Activated CD4-positive, alpha-beta T cell treated with anti-CD3 and anti-CD28 coated beads, Interleukin-10, Interleukin-2, amounts not matched to agents 100 ng/mL and 50 ng/mL, durations not matched to agents 16 hours and 8 hours (primary cell): ENCODE results near the gene PKDREJ.
"Not testable (repeated sequence)": the region's sequence is repeated elsewhere in the genome, so short reads cannot be mapped to it uniquely, and the experiment has no call there.

Experiments used
- DNase-seq: peaks from one replicate; pipeline ENCODE4 v3.0.0-alpha.2; 2020

PKDREJ gene, protein sequence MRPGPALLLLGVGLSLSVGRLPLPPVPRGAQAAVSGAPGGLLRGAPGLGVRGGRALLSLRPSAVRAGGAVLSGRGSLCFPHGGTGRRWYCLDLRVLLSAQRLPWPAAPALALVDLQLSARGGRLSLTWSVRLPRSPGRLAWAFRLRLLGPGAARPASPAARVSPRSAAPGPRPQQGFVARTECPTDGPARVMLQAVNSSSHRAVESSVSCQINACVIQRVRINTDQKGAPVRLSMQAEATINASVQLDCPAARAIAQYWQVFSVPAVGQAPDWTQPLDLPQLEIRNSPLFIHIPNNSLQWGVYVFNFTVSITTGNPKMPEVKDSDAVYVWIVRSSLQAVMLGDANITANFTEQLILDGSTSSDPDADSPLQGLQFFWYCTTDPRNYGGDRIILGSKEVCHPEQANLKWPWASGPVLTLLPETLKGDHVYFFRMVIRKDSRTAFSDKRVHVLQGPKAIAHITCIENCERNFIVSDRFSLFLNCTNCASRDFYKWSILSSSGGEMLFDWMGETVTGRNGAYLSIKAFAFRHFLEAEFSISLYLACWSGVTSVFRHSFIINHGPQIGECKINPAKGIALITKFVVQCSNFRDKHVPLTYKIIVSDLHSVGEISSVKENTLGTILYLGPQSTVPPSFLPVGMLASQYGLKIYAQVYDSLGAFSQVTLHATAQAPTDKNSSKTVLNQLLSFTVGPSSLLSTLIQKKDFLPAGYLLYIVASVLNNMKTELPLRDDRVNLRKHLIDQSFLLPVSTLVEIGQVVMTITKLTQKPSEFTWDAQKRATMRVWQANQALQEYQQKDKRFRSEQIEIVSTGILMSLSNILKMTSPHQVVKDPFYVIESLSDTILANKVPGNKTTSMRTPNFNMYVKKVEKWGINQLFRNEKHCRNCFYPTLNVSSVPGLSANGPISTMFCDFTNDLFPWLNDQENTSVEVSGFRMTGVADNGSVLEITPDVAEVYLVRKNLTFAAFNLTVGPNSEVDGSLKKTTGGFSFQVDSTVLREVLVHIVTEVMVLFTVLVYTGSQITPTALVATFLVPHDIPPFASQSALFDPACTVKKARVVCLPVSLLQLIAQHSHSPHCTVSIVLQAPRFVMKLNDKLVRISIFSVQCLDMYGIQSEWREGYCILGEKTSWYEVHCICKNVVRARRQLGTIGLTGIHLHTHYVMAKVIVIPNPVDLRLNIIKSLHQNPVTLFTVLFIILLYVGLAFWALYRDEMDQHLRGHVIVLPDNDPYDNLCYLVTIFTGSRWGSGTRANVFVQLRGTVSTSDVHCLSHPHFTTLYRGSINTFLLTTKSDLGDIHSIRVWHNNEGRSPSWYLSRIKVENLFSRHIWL (N-terminal part only)

DNA sequence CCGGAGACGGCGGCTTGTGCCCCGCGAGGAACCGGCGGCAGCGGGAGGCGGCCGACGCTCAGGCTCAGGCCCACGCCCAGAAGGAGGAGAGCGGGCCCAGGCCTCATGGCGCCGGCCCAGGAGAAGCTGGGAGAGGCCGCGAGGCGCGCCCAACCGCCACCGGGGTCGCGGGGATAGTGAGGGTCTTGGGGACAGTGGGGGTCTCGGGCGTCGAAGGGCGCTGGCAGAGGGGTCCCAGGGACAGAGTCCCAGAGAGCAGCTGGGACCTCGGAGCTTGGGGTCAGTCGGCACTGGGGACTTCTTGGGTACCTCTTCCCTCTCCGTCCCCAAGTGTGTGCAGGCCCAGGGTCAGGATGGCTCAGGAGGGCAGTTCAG is at the start of gene PKDREJ:
Gene PKDREJ (minus strand): TSS at position 128 of the 375 bp plus-strand sequence. CDS start 21 bp downstream, at position 107.
- no peak for DNase-seq

DNA sequence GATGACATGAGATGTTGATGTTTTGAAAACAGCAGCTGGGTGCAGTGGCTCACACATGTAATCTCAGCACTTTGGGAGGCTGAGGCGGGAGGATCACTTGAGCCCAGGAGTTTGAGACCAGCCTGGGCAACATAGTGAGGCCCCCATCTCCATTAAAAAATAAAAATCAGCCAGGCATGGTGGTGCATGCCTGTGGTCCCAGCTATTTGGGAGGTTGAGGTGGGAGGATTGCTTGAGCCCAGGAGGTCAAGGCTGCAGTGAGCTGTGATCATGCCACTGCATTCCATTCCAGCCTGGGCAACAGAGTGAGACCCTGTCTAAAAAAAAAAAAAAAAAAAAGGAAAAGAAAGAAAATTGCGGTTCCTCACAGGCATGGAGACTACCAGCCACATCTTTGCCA is 49.7 kb upstream of the PKDREJ start:
- DNase-seq, result not testable (repeated sequence)

DNA sequence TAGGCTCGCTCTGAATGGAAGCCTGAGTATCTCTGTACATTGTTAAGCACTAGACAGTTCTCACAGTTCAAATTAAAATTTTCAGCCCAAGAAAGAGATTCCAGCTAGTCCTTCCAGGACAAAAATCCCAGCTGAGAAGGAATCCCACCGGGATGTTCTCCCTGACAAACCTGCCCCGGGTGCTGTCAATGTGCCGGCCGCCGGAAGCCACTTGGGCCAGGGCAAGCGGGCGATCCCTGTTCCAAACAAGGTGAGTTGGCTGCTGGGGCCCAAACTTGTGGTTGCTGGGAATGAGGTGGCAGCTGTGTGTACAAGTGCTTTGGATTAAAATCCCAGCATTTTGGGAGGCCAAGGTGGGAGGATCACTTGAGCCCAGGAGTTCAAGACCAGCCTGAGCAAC is 48.9 kb upstream of the PKDREJ start:
- no peak for DNase-seq

DNA sequence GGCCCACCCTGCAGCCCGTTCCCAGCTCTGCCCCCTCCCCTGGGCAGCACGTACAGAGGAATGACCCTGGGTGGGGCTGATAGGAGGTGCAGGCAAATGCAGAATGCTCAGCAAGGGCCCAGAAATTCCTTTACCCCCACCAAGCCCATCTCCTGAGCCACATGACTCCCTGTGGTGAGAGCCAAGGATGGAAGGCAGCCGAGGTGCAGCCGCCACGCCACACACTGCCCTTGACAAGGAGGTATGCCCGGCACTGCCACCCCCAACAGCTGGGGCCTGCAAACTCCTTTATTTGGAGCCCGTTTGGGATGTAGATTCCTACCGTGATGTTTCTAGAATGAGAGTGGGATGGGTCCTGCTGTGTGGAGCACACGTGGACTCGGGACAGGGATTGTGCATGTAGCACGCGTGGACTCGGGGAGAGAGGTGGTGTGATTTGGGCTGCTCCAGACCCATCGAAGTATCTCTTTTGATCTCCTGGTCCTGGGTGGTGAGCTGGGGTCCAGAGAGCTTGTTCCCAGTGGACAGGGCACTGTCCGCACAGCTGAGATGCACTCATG is 46.5 kb upstream of the PKDREJ start:
- DNase-seq, result no peak

DNA sequence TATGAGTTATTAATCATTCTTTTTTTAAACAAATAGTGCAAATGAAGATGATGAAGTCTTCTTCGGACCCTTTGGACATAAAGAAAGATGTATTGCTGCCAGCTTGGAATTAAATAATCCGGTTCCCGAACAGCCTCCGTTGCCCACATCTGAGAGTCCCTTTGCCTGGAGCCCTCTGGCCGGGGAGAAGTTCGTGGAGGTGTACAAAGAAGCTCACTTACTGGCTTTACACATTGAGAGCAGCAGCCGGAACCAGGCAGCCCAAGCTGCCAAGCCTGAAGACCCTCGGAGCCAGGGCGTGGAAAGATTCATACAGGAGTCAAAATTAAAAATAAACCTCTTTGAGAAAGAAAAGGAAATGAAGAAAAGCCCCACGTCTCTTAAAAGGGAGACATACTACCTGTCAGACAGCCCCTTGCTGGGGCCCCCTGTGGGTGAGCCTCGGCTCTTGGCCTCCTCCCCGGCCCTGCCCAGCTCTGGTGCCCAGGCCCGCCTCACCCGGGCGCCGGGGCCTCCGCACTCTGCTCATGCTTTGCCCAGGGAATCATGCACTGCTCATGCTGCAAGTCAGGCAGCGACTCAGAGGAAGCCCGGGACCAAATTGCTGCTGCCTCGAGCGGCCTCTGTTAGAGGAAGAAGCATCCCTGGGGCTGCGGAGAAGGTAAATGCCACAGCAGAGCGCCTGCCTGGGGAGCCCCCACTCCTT is 45.3 kb upstream of the PKDREJ start:
- no peak for DNase-seq

DNA sequence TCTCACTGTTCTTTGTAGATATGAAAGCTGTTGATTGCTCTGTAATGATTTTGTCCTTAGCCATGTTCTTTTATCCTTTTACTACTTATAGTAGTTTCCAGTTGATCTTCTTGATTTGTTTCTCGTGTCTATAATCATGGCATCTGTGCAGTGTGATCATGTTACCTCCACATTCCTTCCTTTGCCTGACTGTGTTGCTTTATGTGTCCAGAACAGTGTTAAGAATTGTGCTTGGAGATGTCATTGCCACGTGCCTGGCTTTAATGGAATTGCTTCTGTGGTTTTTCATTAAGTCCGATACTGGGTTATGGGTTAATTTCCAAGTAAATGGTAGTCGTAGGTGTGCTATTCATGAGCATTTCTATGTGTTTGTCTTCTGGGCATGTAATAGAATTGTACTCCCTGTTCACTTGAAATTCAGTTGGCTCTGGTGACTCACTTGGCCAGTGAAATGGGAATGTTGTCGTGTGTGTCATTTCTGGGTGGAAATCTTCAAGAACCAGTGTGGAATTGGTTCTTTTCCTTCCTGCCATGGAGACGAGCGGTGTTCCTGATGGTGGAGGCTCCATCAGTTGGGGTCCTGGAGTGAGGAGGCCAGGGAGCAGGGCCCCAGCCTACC is 40.3 kb upstream of the PKDREJ start:
- no peak for DNase-seq

DNA sequence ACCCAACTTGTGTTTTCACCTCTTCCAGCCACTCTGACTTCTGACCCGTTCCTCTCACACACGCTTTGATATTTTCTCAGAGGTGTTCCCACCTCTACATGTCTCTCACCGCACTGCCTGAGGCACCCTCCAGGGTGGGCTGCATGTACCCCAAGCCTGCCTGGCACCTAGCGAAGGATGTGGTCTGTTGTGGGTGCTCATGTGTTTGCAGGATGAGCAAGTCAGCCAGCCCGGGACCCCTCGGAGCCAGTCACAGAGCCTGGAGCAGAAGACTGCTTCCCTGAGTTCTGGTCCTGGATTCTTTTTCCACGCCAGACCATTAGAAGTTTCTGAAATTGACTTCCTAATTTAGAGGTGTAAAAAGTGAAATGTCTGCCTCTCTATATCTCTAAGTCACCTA is 37.3 kb upstream of the PKDREJ start:
- no peak for DNase-seq

DNA sequence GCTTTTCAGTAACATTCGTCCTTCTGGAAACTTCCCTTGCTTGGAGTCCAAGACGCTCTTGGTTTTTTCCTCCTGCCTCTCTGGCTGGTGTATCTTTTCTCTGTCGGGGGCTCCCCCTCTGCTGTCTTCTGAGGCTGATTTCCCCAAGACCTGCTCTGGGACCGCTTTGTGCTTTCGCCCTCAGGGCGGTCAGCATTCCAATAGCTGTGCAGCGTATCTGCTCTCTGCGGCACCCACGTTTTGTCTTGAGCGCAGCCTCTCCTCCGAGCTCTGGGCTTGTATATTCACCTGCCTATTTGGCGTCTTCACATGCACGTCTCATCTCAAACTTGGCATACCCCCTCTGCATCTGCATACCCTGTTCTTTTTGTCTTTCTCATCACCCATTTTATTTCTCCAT is 36.0 kb upstream of the PKDREJ start:
- no peak for DNase-seq

DNA sequence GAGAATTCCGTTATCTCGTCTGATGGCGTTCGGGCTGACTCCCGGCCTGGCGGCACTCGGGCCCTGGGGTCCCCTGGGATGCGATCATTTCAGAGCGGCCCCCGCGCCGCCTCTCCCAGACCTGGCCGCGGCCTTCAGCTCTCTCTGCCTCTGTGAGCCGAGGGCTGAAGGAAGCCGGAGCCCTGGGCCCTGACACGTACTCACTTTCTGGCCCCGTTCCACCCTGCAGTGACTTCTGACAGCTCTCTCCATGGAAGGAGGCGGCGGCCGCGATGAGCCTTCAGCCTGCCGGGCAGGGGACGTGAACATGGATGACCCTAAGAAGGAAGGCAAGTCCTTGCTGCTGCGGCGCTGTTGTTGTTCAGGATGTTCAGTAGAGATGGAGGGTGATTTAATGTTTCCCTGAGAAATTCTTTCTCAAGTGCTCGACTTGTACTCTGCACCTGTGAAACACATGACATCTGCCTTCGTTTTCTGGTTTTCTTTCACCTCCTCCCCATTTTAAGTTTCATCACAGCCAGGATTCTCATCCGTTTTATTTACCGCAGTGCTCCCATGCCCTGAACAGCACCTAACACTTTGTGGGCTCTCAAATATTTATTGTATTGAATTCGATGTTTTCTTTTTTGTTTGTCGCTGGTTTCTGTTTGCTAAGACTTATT is 34.1 kb upstream of the PKDREJ start:
- peak; percentile 26 for DNase-seq

DNA sequence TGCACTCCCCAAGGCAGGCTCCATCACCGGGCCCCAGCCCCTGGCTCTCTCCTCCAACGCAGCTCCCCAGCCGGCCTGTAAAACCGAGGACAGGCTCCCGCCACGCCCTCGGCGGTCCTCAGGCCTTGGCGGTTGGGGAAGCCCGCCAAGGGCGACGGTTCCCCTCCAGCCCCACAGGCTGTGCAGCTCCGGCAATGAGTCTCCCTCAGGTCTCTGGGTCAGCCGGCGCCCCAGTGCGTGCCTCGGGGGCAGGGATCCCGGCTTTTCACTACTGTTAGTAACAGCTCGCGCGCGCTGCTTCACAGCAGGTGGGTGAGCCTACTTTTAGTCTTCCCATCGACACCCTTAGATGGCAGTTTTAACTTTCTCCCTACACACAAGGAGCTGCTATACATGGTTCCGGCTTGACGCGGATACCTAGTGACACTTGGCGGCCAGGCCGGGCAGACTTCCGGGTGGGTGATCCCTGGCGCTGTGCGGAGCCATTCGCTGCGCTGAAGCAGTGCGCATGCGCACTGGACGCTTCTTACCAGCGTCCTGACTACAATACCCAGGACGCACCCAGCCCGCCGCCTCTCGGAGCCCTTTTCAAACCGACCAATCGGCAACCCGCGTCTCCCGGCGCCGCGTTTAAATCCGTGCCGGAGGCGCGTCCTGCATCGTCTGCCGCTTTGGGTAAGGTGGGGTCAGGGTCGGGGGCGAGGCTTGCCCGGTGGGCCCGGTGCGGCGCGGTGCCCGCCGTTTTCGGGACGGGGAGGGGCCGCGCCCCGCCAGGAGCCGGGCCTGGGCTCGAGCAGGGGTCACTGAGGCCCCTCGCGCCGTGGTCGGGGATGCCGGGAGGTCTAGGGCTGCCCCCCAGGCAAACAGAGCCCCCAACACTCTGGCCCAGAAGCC is 33.4 kb upstream of the PKDREJ start, which contains the start of gene GTSE1:
Gene GTSE1 (plus strand): TSS at position 614 of the 894 bp plus-strand sequence. CDS start 531 bp downstream, outside the sequence.
- DNase-seq, result peak; percentile 99

DNA sequence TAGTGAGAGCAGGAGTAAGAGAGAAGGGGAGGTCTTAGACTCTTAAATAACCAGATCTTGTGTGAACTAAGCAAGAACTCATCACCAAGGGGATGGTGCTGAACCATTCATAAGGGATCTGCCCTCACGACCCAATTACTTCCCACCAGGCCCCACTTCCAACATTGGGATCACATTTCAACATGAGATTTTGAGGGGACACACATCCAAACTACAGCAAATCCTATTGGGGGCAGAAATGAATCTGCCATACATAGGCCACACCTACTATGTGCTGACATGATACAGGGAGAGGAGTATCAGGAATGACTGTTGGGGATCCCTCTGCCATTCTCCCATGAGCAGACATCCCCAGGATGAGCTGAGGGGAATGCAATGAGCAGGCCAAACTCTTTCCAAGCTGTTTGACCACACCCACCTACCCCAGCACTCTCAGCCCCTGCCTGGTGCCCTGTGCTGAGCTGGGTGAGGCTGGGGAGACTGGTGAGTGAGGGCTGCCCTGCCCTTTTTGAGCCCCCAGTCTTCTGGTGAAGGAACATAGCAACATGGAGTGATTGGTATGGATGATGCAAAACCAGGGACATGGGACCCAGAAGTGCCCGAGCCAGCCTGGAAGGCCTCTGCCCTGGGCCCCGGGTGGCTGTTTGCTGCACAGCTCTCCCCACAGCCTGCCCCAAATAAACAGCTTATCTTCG is 32.3 kb upstream of the PKDREJ start:
- no peak for DNase-seq

DNA sequence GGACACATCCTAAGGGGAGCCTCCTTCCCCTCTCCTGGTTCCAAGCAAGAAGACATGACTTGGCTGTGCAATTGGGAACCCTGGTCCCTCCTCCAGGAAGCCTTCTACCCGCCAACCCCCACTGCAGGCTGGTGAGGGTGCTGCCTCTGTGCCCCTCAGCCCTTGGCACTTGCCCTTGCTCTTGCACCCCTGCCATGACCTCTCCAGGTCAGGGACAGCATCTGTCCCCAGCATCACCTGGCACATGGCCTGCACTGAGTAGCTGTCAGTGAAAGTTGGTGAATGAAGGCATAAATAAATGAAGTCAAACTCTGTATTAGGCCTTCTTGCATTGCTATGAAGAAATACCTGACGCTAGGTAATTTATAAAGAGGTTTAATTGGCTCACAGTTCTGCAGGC is 31.6 kb upstream of the PKDREJ start:
- DNase-seq, result no peak

DNA sequence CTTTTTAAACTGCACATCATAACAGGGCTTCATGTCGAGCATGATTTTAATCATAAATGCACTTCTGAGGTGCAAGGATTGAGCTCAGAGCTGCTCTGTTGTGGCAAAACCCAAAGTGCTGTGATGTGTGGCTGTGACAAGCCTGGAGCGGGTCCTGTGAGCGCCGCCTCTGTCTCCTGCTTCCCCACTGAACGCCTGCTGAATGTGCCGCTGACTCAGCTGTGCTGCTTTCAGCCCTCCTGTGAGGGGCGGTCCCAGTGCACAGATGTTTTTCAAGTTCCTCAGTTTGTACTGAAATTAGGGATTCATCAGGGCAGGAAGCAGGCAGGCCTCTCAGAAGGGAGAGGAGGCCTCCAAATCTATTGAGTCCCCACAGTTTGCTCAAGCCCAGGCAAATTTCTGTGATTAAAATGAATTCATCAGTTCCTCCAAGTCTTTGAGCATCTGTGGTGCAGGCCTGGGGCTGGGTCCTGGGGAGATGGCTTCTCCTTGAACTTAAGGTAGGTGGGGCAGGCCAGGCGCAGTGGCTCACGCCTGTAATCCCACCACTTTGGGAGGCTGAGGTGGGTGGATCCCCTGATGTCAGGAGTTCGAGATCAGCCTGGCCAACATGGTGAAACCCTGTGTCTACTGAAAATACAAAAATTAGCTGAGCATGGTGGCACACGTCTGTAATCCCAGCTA is 30.6 kb upstream of the PKDREJ start:
- no peak for DNase-seq

DNA sequence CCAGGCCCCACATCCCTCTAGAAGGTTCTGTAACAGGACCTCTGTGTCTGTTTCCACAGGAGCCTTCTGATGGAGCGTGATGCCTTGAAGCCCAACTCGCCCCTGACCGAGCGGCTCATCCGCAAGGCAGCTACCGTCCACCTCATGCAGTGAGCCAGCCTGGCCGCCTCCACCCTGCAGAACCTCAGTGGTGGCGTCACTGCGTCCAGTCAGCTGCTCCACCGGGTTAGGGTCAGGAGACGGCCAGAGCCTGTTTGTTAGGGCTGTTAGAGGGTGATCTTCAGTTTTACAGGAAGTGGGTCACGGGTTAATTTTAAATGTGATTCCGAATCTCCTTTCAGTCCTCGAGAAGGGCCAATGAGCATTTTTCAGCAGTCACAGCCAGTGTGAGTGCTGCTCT is 29.6 kb upstream of the PKDREJ start:
- DNase-seq, result no peak

DNA sequence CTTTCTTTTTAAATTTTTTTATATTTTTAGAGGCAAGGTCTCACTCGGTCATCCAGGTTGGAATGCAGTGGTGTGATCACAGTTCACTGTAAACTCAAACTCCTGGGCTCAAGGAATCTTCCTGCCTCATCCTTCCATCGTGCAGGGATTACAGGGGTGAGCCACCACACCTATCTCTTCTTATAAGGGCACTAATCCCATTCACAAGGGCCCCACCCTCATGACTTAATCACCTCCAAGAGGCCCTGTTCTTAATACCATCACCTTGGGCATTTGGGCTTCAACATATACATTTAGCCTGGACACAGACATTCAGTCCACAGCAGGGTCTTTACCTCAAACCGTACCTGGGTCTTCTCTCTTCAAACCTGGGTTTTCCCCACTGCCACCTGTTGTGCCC is 29.0 kb upstream of the PKDREJ start:
- DNase-seq, result no peak

DNA sequence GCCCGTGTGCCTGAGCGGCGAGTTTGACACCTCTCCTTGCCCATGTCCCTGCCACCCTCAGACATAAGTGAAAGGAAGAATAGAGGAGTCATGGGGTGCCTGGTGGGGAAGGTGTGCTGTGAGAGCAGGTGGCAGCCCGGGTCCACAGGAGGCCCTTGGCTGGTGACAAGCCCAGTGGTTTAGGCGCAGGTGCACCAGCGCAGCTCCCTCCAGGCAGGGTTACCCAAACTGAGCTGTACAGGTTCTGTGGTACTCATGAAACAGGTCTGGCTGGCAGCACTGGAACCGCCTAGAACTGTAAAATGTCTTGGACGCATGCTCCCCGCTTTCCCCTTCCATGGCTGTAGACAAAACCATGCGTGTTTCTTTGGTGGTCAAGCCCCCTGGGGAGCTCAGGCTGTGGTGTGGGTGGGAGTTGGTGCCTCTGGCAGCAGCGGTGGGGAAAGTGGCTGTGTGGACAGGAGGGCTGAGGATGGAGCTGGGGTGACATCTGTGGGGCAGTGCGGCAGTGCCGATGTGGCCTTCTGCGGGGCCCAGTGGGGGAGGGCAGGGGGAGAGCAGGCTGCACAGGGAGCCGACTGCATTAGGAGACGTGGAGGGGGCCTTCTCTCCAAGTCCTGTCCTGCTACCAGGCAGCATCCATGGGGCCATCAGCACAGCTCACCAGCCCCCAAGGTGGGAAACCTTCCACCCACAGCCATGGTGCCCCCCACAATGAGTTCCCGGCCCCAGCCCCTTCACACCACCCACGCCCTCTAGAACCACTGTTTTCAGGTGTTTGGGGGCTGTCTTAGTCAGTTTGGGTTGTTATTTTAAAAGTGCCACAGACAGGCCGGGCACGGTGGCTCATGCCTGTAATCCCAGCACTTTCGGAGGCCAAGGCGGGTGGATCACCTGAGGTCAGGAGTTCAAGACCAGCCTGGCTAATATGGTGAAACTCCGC is 28.0 kb upstream of the PKDREJ start:
- no peak for DNase-seq

DNA sequence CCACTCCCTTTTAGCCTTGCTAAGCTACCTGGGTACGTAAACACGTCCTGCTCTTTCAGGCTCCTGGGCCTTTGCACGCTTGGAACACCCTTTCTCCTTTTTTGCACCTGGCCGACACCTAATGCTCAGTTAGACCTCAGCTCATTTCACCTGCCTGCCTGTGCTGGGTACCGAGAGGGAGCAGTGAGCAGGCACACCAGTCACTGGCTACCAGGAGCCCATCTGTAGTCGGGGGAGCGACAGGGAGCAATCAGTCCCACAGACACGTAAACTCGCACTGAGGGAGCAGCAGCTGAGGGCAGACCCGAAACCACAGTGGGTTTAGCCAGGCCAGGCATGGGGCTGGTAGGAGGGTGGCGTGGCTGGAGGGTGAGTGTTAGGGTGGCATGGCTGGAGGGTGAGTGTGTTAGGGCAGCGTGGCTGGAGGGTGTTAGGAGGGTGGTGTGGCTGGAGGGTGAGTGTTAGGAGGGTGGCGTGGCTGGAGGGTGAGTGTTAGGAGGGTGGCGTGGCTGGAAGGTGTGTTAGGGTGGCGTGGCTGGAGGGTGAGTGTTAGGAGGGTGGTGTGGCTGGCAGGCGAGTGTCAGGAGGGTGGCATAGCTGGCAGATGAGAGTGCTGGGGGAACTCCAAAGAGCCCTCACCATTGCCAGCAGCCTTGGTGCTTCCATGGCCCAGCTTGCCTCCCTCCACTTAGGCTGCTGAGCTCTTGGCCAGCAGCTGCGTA is 27.1 kb upstream of the PKDREJ start:
- no peak for DNase-seq
